ENCODE data around the gene DGKZ.

Gene DGKZ

DNA sequence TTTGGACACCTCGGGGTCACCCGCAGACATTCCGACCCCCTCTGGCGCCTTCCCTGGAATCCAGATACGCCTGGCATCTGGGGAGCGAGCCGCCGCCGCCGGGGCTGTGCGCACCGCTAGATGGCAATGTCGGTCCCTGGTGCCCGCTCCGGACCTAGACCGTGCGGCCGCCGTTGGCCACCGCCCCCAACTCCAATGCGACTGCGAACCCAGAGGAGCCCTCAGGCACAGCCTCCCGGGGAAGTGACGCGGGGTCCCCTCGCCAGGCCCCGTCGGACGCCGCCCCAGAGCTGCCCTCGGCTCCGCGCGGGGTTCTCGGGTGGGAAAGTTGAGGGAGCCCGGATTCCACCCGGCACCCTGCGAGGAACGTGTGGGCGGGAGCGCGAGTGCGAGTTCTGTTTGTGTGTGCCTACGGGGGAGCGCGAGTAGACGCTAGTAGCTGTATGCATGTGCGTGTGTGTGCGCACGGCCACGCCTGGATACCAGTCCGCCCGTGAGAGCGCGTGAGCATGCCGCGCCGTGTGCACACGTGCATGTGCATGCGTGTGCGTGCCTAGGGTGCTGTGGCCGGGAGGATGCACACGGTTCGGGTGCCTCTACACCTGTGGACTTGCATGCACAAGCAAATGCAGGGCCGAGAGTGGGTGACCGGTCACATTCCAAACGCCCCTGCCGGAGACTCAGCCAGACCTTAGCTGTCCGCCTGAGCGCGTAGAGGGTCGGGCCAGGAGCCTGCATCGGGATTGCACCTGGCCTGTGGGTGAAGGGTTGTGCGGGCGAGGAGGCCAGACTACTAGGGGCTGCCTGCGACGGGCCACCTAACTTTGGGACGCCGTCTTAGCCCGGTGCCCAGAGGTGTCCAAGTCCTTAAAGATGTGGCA is 42.4 kb downstream of the DGKZ start:
- Histone ChIP-seq H4K20me1 (ENCODE audit: insufficient read depth, low read length) (peaks cover 5% of the 10 kb centered on the region; the same call in 1 of the 2 replicates), H3K4me2 (ENCODE audit: low read depth, low read length) (peak overlapping the region; percentile 98), H3K9me2 (replicated peaks; ENCODE audit: insufficient read depth, low read length) (no peaks in the 10 kb centered on the region), H3K27ac (ENCODE audit: low read length) (no peak overlapping the region), H3K4me3 (ENCODE audit: low read length) (peak overlapping the region; percentile 61), H3K27me3 (replicated peaks; ENCODE audit: insufficient read depth, low read length) (peaks cover 64% of the 10 kb centered on the region), H3K9ac (ENCODE audit: low read length) (no peak overlapping the region), H3K79me2 (ENCODE audit: low read length) (no peaks in the 10 kb centered on the region), H3K4me1 (ENCODE audit: low read length) (peaks cover 3% of the 10 kb centered on the region; the same call in 1 of the 2 replicates), H3F3A (ENCODE audit: insufficient read depth, low read length) (no peaks in the 10 kb centered on the region), H3K36me3 (replicated peaks; ENCODE audit: insufficient read depth, low read length) (no peaks in the 10 kb centered on the region), H2AFZ (ENCODE audit: low read length) (peak overlapping the region; percentile 65), H3K9me3 (replicated peaks; ENCODE audit: insufficient read depth, low read length) (no peaks in the 10 kb centered on the region)
- TF ChIP-seq, protein P1, sequence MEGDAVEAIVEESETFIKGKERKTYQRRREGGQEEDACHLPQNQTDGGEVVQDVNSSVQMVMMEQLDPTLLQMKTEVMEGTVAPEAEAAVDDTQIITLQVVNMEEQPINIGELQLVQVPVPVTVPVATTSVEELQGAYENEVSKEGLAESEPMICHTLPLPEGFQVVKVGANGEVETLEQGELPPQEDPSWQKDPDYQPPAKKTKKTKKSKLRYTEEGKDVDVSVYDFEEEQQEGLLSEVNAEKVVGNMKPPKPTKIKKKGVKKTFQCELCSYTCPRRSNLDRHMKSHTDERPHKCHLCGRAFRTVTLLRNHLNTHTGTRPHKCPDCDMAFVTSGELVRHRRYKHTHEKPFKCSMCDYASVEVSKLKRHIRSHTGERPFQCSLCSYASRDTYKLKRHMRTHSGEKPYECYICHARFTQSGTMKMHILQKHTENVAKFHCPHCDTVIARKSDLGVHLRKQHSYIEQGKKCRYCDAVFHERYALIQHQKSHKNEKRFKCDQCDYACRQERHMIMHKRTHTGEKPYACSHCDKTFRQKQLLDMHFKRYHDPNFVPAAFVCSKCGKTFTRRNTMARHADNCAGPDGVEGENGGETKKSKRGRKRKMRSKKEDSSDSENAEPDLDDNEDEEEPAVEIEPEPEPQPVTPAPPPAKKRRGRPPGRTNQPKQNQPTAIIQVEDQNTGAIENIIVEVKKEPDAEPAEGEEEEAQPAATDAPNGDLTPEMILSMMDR (IDR thresholded peaks at IDR 0.05; ENCODE audit: low read length): peak; percentile 80
- no peak for TF ChIP-seq EZH2 (optimal IDR thresholded peaks at IDR 0.05; ENCODE audit: low read depth, low read length)
- peak; percentile 53 for DNase-seq

- Histone ChIP-seq H3K27ac (ENCODE audit: low read length) (no peak overlapping the region), H3K4me3 (ENCODE audit: low read length) (no peak overlapping the region), H3K9me2 (replicated peaks; ENCODE audit: insufficient read depth, low read length) (no peaks in the 10 kb centered on the region), H3K79me2 (ENCODE audit: low read length) (no peaks in the 10 kb centered on the region), H3K4me2 (ENCODE audit: low read depth, low read length) (no peak overlapping the region), H4K20me1 (ENCODE audit: insufficient read depth, low read length) (peaks cover 5% of the 10 kb centered on the region; the same call in 1 of the 2 replicates), H2AFZ (ENCODE audit: low read length) (no peak overlapping the region), H3F3A (ENCODE audit: insufficient read depth, low read length) (no peaks in the 10 kb centered on the region), H3K4me1 (ENCODE audit: low read length) (peaks cover 3% of the 10 kb centered on the region; the same call in 1 of the 2 replicates), H3K9ac (ENCODE audit: low read length) (no peak overlapping the region), H3K27me3 (replicated peaks; ENCODE audit: insufficient read depth, low read length) (peaks cover 59% of the 10 kb centered on the region), H3K36me3 (replicated peaks; ENCODE audit: insufficient read depth, low read length) (no peaks in the 10 kb centered on the region), H3K9me3 (replicated peaks; ENCODE audit: insufficient read depth, low read length) (no peaks in the 10 kb centered on the region)
- TF ChIP-seq EZH2phosphoT487 (IDR thresholded peaks at IDR 0.05; ENCODE audit: low read length) (no peak), EZH2 (optimal IDR thresholded peaks at IDR 0.05; ENCODE audit: low read depth, low read length) (no peak)
- TF ChIP-seq, protein P1 (IDR thresholded peaks at IDR 0.05; ENCODE audit: low read length): no peak
- DNase-seq: no peak
Measured at GRCh38 chr11:46390331-46391171, 43.3 kb downstream of the DGKZ start.

GRCh38 chr11:46391186-46391577 is 43.9 kb downstream of the DGKZ start:
- peaks cover 3% of the 10 kb centered on the region; the same call in 1 of the 2 replicates for H3K4me1 ChIP-seq (ENCODE audit: low read length)
- H3K4me2 ChIP-seq (ENCODE audit: low read depth, low read length): no peak overlapping the region

More at GRCh38 chr11:46391186-46391577, 43.9 kb downstream of the DGKZ start:
- DNase-seq: no peak
- H3K79me2 ChIP-seq (ENCODE audit: low read length): no peaks in the 10 kb centered on the region
- H3K4me3 ChIP-seq (ENCODE audit: low read length): no peak overlapping the region
- H4K20me1 ChIP-seq (ENCODE audit: insufficient read depth, low read length): peaks cover 5% of the 10 kb centered on the region; the same call in 1 of the 2 replicates
- H3K9ac ChIP-seq (ENCODE audit: low read length): no peak overlapping the region
- no peaks in the 10 kb centered on the region for H3K9me3 ChIP-seq (replicated peaks; ENCODE audit: insufficient read depth, low read length)
- H3K27ac ChIP-seq (ENCODE audit: low read length): no peak overlapping the region
- H2AFZ ChIP-seq (ENCODE audit: low read length): no peak overlapping the region
- H3K36me3 ChIP-seq (replicated peaks; ENCODE audit: insufficient read depth, low read length): no peaks in the 10 kb centered on the region
- no peaks in the 10 kb centered on the region for H3F3A ChIP-seq (ENCODE audit: insufficient read depth, low read length)
- TF ChIP-seq, protein P1 (IDR thresholded peaks at IDR 0.05; ENCODE audit: low read length): no peak
- TF ChIP-seq EZH2 (optimal IDR thresholded peaks at IDR 0.05; ENCODE audit: low read depth, low read length): no peak
- TF ChIP-seq EZH2phosphoT487 (IDR thresholded peaks at IDR 0.05; ENCODE audit: low read length): no peak
- peaks cover 53% of the 10 kb centered on the region for H3K27me3 ChIP-seq (replicated peaks; ENCODE audit: insufficient read depth, low read length)
- no peaks in the 10 kb centered on the region for H3K9me2 ChIP-seq (replicated peaks; ENCODE audit: insufficient read depth, low read length)
